HUES6 (cell line): ENCODE results near the gene ABCA10.

Experiments used
- H3K27ac ChIP-seq: 2 replicates; pipeline ENCODE4 v1.7.0; 2013; ENCODE audit warnings: low read depth, mild to moderate bottlenecking, low read length, inconsistent platforms
- H3K27me3 ChIP-seq: 2 replicates; pipeline ENCODE4 v1.6.1; 2013; ENCODE audit warnings: low read length; ENCODE audit not compliant: control insufficient read depth, insufficient read depth
- H3K36me3 ChIP-seq: 2 replicates; pipeline ENCODE4 v1.6.1; 2013; ENCODE audit warnings: low read length; ENCODE audit not compliant: control insufficient read depth, insufficient read depth
- H3K4me1 ChIP-seq: 2 replicates; pipeline ENCODE4 v1.6.1; 2013; ENCODE audit warnings: low read length; ENCODE audit not compliant: control insufficient read depth, insufficient read depth
- H3K4me3 ChIP-seq: 2 replicates; pipeline ENCODE4 v1.5.1; 2013; ENCODE audit warnings: low read depth, low read length
- H3K9ac ChIP-seq: one replicate; pipeline ENCODE4 v1.6.1; 2013; ENCODE audit warnings: mild to moderate bottlenecking, low read length
- H3K9me3 ChIP-seq: 2 replicates; pipeline ENCODE4 v1.6.1; 2013; ENCODE audit warnings: low read depth, low read length; ENCODE audit not compliant: control insufficient read depth, insufficient read depth

The ABCA10 gene

GRCh38 chr17:69246202-69246601 lies 17.6 kb upstream of the ABCA10 start:
- Histone ChIP-seq H3K9ac (no peak overlapping the region), H3K36me3 (no peaks in the 10 kb centered on the region), H3K27ac (no peak overlapping the region), H3K4me1 (no peaks in the 10 kb centered on the region), H3K27me3 (no peaks in the 10 kb centered on the region), H3K9me3 (no peaks in the 10 kb centered on the region), H3K4me3 (no peak overlapping the region)

- Histone ChIP-seq H3K4me1 (no peaks in the 10 kb centered on the region), H3K9ac (no peak overlapping the region), H3K27me3 (no peaks in the 10 kb centered on the region), H3K27ac (no peak overlapping the region), H3K36me3 (no peaks in the 10 kb centered on the region), H3K4me3 (no peak overlapping the region), H3K9me3 (no peaks in the 10 kb centered on the region)
Measured at GRCh38 chr17:69245617-69246016, 17.0 kb upstream of the ABCA10 start.

- Histone ChIP-seq H3K27ac (no peak overlapping the region), H3K9me3 (no peaks in the 10 kb centered on the region), H3K9ac (no peak overlapping the region)
Measured at GRCh38 chr17:69239611-69240600, 11.3 kb upstream of the ABCA10 start.

GRCh38 chr17:69236946-69237345 lies 8.3 kb upstream of the ABCA10 start:
- Histone ChIP-seq H3K27ac (no peak overlapping the region), H3K9me3 (0 out of 2 replicates have a peak, but pooled peaks cover 4% of the 10 kb centered on the region), H3K4me1 (peaks cover 2% of the 10 kb centered on the region; the same call in 1 of the 2 replicates), H3K36me3 (no peaks in the 10 kb centered on the region), H3K27me3 (no peaks in the 10 kb centered on the region), H3K4me3 (no peak overlapping the region), H3K9ac (no peak overlapping the region)

More at GRCh38 chr17:69239611-69240600, 11.3 kb upstream of the ABCA10 start:
- peaks cover 2% of the 10 kb centered on the region; the same call in 1 of the 2 replicates for H3K4me1 ChIP-seq
- no peak overlapping the region for H3K4me3 ChIP-seq
- H3K27me3 ChIP-seq, result no peaks in the 10 kb centered on the region
- no peaks in the 10 kb centered on the region for H3K36me3 ChIP-seq

- no peak overlapping the region for H3K9ac ChIP-seq
- peaks cover 2% of the 10 kb centered on the region; the same call in 1 of the 2 replicates for H3K4me1 ChIP-seq
- no peak overlapping the region for H3K4me3 ChIP-seq
- H3K9me3 ChIP-seq, result 0 out of 2 replicates have a peak, but pooled peaks cover 4% of the 10 kb centered on the region
- no peaks in the 10 kb centered on the region for H3K36me3 ChIP-seq
- H3K27me3 ChIP-seq, result no peaks in the 10 kb centered on the region
- no peak overlapping the region for H3K27ac ChIP-seq
Measured at GRCh38 chr17:69236464-69236863, 7.8 kb upstream of the ABCA10 start.

- H3K27me3 ChIP-seq, result no peaks in the 10 kb centered on the region
- H3K36me3 ChIP-seq, result no peaks in the 10 kb centered on the region
- H3K27ac ChIP-seq, result no peak overlapping the region
- no peak overlapping the region for H3K9ac ChIP-seq
- H3K4me3 ChIP-seq, result no peak overlapping the region
- H3K9me3 ChIP-seq, result 0 out of 2 replicates have a peak, but pooled peaks cover 4% of the 10 kb centered on the region
- peaks cover 2% of the 10 kb centered on the region; the same call in 1 of the 2 replicates for H3K4me1 ChIP-seq
Measured at GRCh38 chr17:69235338-69236058, 6.9 kb upstream of the ABCA10 start.

GRCh38 chr17:69232650-69233049 lies 4.0 kb upstream of the ABCA10 start:
- no peaks in the 10 kb centered on the region for H3K36me3 ChIP-seq
- H3K4me1 ChIP-seq, result peaks cover 2% of the 10 kb centered on the region; the same call in 1 of the 2 replicates
- H3K27ac ChIP-seq, result no peak overlapping the region
- 0 out of 2 replicates have a peak, but pooled peaks cover 4% of the 10 kb centered on the region for H3K9me3 ChIP-seq
- no peak overlapping the region for H3K4me3 ChIP-seq
- no peak overlapping the region for H3K9ac ChIP-seq
- H3K27me3 ChIP-seq, result no peaks in the 10 kb centered on the region

- no peaks in the 10 kb centered on the region for H3K27me3 ChIP-seq
- H3K27ac ChIP-seq, result no peak overlapping the region
- H3K4me1 ChIP-seq, result peaks cover 2% of the 10 kb centered on the region; the same call in 1 of the 2 replicates
- no peaks in the 10 kb centered on the region for H3K36me3 ChIP-seq
- H3K9me3 ChIP-seq, result 0 out of 2 replicates have a peak, but pooled peaks cover 4% of the 10 kb centered on the region
- no peak overlapping the region for H3K9ac ChIP-seq
- no peak overlapping the region for H3K4me3 ChIP-seq
Measured at GRCh38 chr17:69231521-69231920, 2.9 kb upstream of the ABCA10 start.

GRCh38 chr17:69230939-69231338 lies 2.3 kb upstream of the ABCA10 start:
- Histone ChIP-seq H3K9me3 (0 out of 2 replicates have a peak, but pooled peaks cover 4% of the 10 kb centered on the region), H3K27ac (no peak overlapping the region), H3K27me3 (no peaks in the 10 kb centered on the region), H3K36me3 (no peaks in the 10 kb centered on the region), H3K9ac (no peak overlapping the region), H3K4me1 (peaks cover 2% of the 10 kb centered on the region; the same call in 1 of the 2 replicates), H3K4me3 (no peak overlapping the region)

GRCh38 chr17:69228018-69228417 lies 606 bp downstream of the ABCA10 start:
- no peak overlapping the region for H3K27ac ChIP-seq
- 0 out of 2 replicates have a peak, but pooled peaks cover 4% of the 10 kb centered on the region for H3K9me3 ChIP-seq
- no peak overlapping the region for H3K4me3 ChIP-seq
- H3K27me3 ChIP-seq, result no peaks in the 10 kb centered on the region
- H3K9ac ChIP-seq, result no peak overlapping the region
- H3K4me1 ChIP-seq, result no peaks in the 10 kb centered on the region
- no peaks in the 10 kb centered on the region for H3K36me3 ChIP-seq
